K562 (cell line): ENCODE data around the gene ULK1. TPM values are rescaled to one million over a fixed set of nuclear protein-coding genes. Genes with fewer than 3 reads are reported as not detected.

Experiments
- ATAC-seq: fragments of 200-7000 bp; cut with Tn5 transposase; 3 replicates; pipeline ENCODE4 v1.9.1; 2020; ENCODE audit warnings: moderate library complexity
- BruUV-seq: library from RNA; stranded (reverse); fragments of 400-500 nt; replicated peaks from 2 replicates; lab custom pipeline; 2021; lab: Mats Ljungman, UMichigan
- CTCF ChIA-PET: fragments of 300-600 bp; formaldehyde crosslinking; extraction: SDS; loops from one replicate; lab custom pipeline; 2021; ENCODE audit warnings: low intra/inter-chr PET ratio; lab: Yijun Ruan, JAX
- POLR2A ChIA-PET: fragments of 300-600, 350-650 bp; sonication (Branson Sonifier 250); formaldehyde crosslinking; extraction: SDS; loops from one replicate; lab custom pipeline; 2021; ENCODE audit warnings: antibody characterized with exemption, inconsistent platforms; lab: Yijun Ruan, JAX
- DNase-seq, 4 experiments: peaks; one replicate each; pipeline versions ENCODE4 v3.0.0 to v3.0.0-alpha.2; 2011 to 2018; ENCODE audit warnings: low spot score in 3 of 4, mixed read lengths in 3 of 4; ENCODE audit errors: extremely low read depth in 1 of 4
- FAIRE-seq: peaks from 2 replicates; lab custom pipeline; 2011; peaks lifted over from hg19 to GRCh38; lab: Jason Lieb, UNC
- H2AFZ ChIP-seq: 2 replicates; pipeline ENCODE4 v1.6.0; 2011; ENCODE audit warnings: low read depth, low read length, control low read depth, inconsistent platforms
- H3K27ac ChIP-seq: fragments of 200-600 bp; 3 replicates; pipeline ENCODE4 v1.8.0; 2011; ENCODE audit warnings: low read depth, mild to moderate bottlenecking, control low read depth, inconsistent platforms, low read length, moderate library complexity, mixed read lengths; ENCODE audit errors: extremely low read depth
- H3K27me3 ChIP-seq, 2 experiments: fragments of 300-600 bp in 1 of 2; 2 replicates in 1 of 2; 3 replicates in 1 of 2; pipeline versions ENCODE4 v1.6.0 to v1.8.0; 2011; ENCODE audit warnings: inconsistent platforms in 2 of 2, low read length in 2 of 2, mild to moderate bottlenecking in 1 of 2, mixed read lengths in 1 of 2, moderate library complexity in 1 of 2; ENCODE audit not compliant: control insufficient read depth in 2 of 2, insufficient read depth in 2 of 2
- H3K36me3 ChIP-seq: fragments of 300-600 bp; 3 replicates; pipeline ENCODE4 v1.8.0; 2011; ENCODE audit warnings: mild to moderate bottlenecking, low read length, inconsistent platforms; ENCODE audit not compliant: control insufficient read depth, insufficient read depth
- H3K4me1 ChIP-seq, 2 experiments: fragments of 200-600 bp in 1 of 2; replicated peaks in 1 of 2; 2 replicates in 1 of 2; 3 replicates in 1 of 2; pipeline versions ENCODE4 v1.5.1 to v1.8.0; 2011; ENCODE audit warnings: inconsistent platforms in 2 of 2, low read length in 2 of 2, mild to moderate bottlenecking in 1 of 2, mixed read lengths in 1 of 2, moderate library complexity in 1 of 2; ENCODE audit not compliant: control insufficient read depth in 2 of 2, insufficient read depth in 2 of 2
- H3K4me2 ChIP-seq: 2 replicates; pipeline ENCODE4 v1.6.1; 2011; ENCODE audit warnings: low read length, control low read depth, inconsistent platforms, mixed read lengths; ENCODE audit not compliant: insufficient read depth
- H3K4me3 ChIP-seq: fragments of 200-600 bp; sonication (generic), shearing (Covaris generic); 2 replicates; pipeline ENCODE4 v1.5.1; 2016; ENCODE audit warnings: control low read depth, inconsistent platforms
- H3K79me2 ChIP-seq: fragments of 200-600 bp; 3 replicates; pipeline ENCODE4 v1.8.0; 2011; ENCODE audit warnings: low read length, inconsistent platforms; ENCODE audit not compliant: control insufficient read depth, insufficient read depth
- H3K9ac ChIP-seq, 2 experiments: 2 replicates each; pipeline versions ENCODE4 v1.6.0 to v1.6.1; 2011; ENCODE audit warnings: low read depth in 2 of 2, low read length in 2 of 2, control low read depth in 1 of 2, inconsistent platforms in 1 of 2, mild to moderate bottlenecking in 1 of 2, mixed read lengths in 1 of 2; ENCODE audit not compliant: insufficient read depth in 1 of 2
- H3K9me1 ChIP-seq: one replicate; pipeline ENCODE4 v1.6.0; 2011; ENCODE audit warnings: inconsistent platforms, mild to moderate bottlenecking, low read length, moderate library complexity; ENCODE audit not compliant: control insufficient read depth, insufficient read depth
- H3K9me3 ChIP-seq: replicated peaks from 2 replicates; pipeline ENCODE4 v1.5.1; 2011; ENCODE audit warnings: low read depth, low read length, inconsistent platforms; ENCODE audit not compliant: control insufficient read depth, insufficient read depth
- H4K20me1 ChIP-seq: replicated peaks from 2 replicates; pipeline ENCODE4 v1.6.1; 2011; ENCODE audit warnings: low read length, inconsistent platforms, mixed read lengths; ENCODE audit not compliant: control insufficient read depth, insufficient read depth
- MYC ChIP-seq, 2 experiments: fragments of 250-450 bp in 1 of 2; sonication (Bioruptor Pico) in 1 of 2; IDR thresholded peaks; 2 replicates each; pipeline versions ENCODE4 v1.5.1 to v1.6.1; 2012 to 2021; ENCODE audit warnings: low read depth in 2 of 2, borderline replicate concordance in 1 of 2, improper control_type of control experiment in 1 of 2, low read length in 1 of 2, mild to moderate bottlenecking in 1 of 2, moderate library complexity in 1 of 2
- ZBTB33 ChIP-seq: sonication (generic); formaldehyde crosslinking; IDR thresholded peaks from 2 replicates; pipeline ENCODE4 v1.8.1; 2023; ENCODE audit warnings: mild to moderate bottlenecking, missing genetic modification reagents
- ZNF263 ChIP-seq: sonication (generic); formaldehyde crosslinking; IDR thresholded peaks from 2 replicates; pipeline ENCODE4 v1.8.0; 2022; ENCODE audit warnings: mild to moderate bottlenecking, missing genetic modification reagents, borderline replicate concordance
- WGBS: fragments of 100-300 bp; shearing (Covaris generic); methylation state at CpG from one replicate; pipeline ENCODE4 v1.1.6; 2016; ENCODE audit warnings: low coverage, mixed read lengths; ENCODE audit not compliant: insufficient coverage; ENCODE audit errors: missing lambda C conversion rate; 5-methylcytosine and 5-hydroxymethylcytosine counted together
- in situ Hi-C: fragments of 300-500 bp; cut with MboI; formaldehyde crosslinking; loops from 4 replicates; pipeline ENCODE4 v1.15.0; 2018; ENCODE audit warnings: inconsistent platforms, mixed read lengths
- intact Hi-C: fragments of 100-400 bp; cut with micrococcal nuclease; formaldehyde crosslinking; loops from 2 replicates; pipeline ENCODE4 v1.14.2; 2022
- polyA plus RNA-seq, 8 experiments: library from polyadenylated mRNA; depleted of rRNA in 4 of 8; stranded (reverse) in 5 of 8; unstranded in 3 of 8; fragments of >200 nt; fragmentation: Nextera tagmentation in 2 of 8; fragmentation: Illumina TruSeq in 1 of 8; extraction: Ambion mirVana in 2 of 8; extraction: Trizol in 1 of 8; gene quantifications; 2 replicates each; pipeline versions ENCODE4 v1.2.1 to v1.2.3, GENCODE V29; 2011 to 2014; ENCODE audit warnings: inconsistent platforms in 1 of 8, missing spikeins in 1 of 8
- total RNA-seq, 7 experiments: library from RNA; depleted of rRNA in 6 of 7; stranded (reverse); fragments of >200 nt in 6 of 7; fragmentation: Illumina TruSeq in 2 of 7; extraction: Trizol in 2 of 7; gene quantifications; 2 replicates each; pipeline versions ENCODE4 v1.2.1 to v1.2.3, GENCODE V29; 2011 to 2021; ENCODE audit warnings: low replicate concordance in 1 of 7

ULK1 gene
- total and polyA plus RNA-seq, 9 of the 15 experiments (the other 6 are each of a cell fraction or from before 2014, with no cell fraction given): 0.15 to 29.4 (median 2.5) TPM

GRCh38 chr12:131865180-131865875 lies 29.1 kb upstream of the ULK1 start:
- no peak overlapping the region for H3K9ac ChIP-seq
- FAIRE-seq (no peak), ATAC-seq (no peak), DNase-seq (no peak)
- intact Hi-C loops: no loop called here
- H3K79me2 ChIP-seq: no peaks in the 10 kb centered on the region
- 43% methylated on average over 20 of the region's 20 CpGs for WGBS
- no TSS peak for BruUV-seq
- ChIA-PET POLR2A (interaction anchor here (0.6 to 0.8 kb wide), 2 partner anchors 12 to 48 kb away, joined by 3 to 4 read pairs; no protein-coding TSS in a partner anchor), CTCF (no interaction called here)
- no peak overlapping the region for H3K4me2 ChIP-seq
- H3K27ac ChIP-seq: no peak overlapping the region
- H3K9me1 ChIP-seq: no peaks in the 10 kb centered on the region
- in situ Hi-C loops: no loop called here
- TF ChIP-seq ZBTB33 (CRISPR knock-in tag) (0 out of 2 replicates have a peak, but pooled peaks have one; percentile 47), MYC (IDR thresholded peaks at IDR 0.05; ENCODE audit: low read depth, low read length) (no peak), MYC (CRISPR knock-in tag; IDR thresholded peaks at IDR 0.05; ENCODE audit: borderline replicate concordance, low read depth) (no peak), ZNF263 (CRISPR knock-in tag) (peak; percentile 49; the same call in 1 of the 2 replicates)
- H3K4me3 ChIP-seq: no peak overlapping the region
- H3K9me3 ChIP-seq: no peaks in the 10 kb centered on the region
- H4K20me1 ChIP-seq: no peaks in the 10 kb centered on the region
- no peaks in the 10 kb centered on the region for H3K27me3 ChIP-seq
- H3K36me3 ChIP-seq: no peaks in the 10 kb centered on the region
- H3K4me1 ChIP-seq: peaks cover 21 to 40% of the 10 kb centered on the region in 2 experiments; a peak in 4 of 5 replicates
- 0 out of 2 replicates have a peak overlapping the region, but pooled peaks have one; percentile 17 for H2AFZ ChIP-seq
